SK-N-SH (cell line): ENCODE measurements around the gene TNS4.

ENCODE experiments used
- EP300 ChIP-seq, 2 experiments: IDR thresholded peaks; 2 replicates each; pipeline versions ENCODE4 v1.4.0 to v1.6.1; 2012; ENCODE audit warnings: borderline replicate concordance in 1 of 2, low read depth in 1 of 2, low read length in 1 of 2
- RFX5 ChIP-seq: IDR thresholded peaks from 2 replicates; pipeline ENCODE4 v1.6.1; 2012; ENCODE audit warnings: mild to moderate bottlenecking, improper control_type of control experiment, low read length
- TF ChIP-seq, protein P1 (sequence below): fragments of 200-600 bp; sonication (generic); IDR thresholded peaks from 2 replicates; pipeline ENCODE4 v1.6.1; 2017; ENCODE audit warnings: antibody characterized with exemption, mild to moderate bottlenecking, moderate library complexity

DNA sequence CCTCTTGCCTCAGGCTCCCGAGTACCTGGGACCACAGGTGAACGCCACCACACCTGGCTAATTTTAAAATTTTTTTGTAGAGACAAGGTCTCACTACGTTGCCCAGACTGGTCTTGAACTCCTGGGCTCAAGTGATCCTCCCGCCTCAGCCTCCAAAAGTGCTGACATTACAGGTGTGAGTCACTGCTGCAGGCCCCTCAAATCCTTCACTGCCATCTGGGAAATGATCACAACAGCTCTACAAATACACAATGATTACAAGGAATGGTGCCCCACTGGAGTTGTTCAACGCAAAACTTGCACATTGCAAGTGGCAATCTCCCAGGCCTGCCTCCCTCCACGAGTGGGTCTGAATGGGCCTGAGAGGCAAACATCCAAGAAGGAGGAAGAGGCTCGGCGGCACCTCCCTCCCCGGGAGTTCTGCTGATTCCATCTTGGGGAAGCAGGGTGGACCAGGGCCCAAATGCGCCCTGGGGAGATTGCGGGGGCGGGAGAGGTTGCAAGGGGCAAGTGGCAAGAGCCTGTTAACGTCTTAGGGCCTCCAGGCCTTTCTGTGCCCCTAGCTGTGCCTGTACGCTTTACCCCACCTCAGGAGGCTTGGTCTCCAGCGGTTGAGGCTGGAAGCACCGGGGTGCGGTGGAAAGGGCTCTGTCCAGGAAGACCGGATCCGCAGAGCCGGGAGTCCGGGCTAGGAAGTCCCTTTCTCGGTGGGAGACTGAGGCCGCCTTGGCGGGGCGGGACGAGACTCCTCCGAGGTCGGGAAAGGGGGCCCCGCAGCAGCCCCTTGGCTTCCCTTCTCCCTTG is 58.8 kb downstream of the TNS4 start:
- TF ChIP-seq RFX5, result no peak
- TF ChIP-seq, protein P1, sequence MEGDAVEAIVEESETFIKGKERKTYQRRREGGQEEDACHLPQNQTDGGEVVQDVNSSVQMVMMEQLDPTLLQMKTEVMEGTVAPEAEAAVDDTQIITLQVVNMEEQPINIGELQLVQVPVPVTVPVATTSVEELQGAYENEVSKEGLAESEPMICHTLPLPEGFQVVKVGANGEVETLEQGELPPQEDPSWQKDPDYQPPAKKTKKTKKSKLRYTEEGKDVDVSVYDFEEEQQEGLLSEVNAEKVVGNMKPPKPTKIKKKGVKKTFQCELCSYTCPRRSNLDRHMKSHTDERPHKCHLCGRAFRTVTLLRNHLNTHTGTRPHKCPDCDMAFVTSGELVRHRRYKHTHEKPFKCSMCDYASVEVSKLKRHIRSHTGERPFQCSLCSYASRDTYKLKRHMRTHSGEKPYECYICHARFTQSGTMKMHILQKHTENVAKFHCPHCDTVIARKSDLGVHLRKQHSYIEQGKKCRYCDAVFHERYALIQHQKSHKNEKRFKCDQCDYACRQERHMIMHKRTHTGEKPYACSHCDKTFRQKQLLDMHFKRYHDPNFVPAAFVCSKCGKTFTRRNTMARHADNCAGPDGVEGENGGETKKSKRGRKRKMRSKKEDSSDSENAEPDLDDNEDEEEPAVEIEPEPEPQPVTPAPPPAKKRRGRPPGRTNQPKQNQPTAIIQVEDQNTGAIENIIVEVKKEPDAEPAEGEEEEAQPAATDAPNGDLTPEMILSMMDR, result no peak
- TF ChIP-seq EP300 (IDR thresholded peaks at IDR 0.05; ENCODE audit: borderline replicate concordance in 1 of 2, low read depth in 1 of 2, low read length in 1 of 2), result no peak
